GM18951 (cell line): Measurements from ENCODE around the gene MINAR2.

Experiments used
- POLR2A ChIP-seq: IDR thresholded peaks from 4 replicates; pipeline ENCODE4 v1.6.1; 2011; ENCODE audit warnings: mild to moderate bottlenecking; ENCODE audit not compliant: insufficient read length, insufficient read depth; ENCODE audit errors: extremely low read depth
- in situ Hi-C: fragments of 300-500 bp; cut with MboI; formaldehyde crosslinking; loops from one replicate; pipeline ENCODE4 v1.12.0; 2022; ENCODE audit warnings: low sequenced_read_pairs, mixed read lengths, inconsistent platforms; ENCODE audit not compliant: unreplicated experiment

The MINAR2 gene, protein sequence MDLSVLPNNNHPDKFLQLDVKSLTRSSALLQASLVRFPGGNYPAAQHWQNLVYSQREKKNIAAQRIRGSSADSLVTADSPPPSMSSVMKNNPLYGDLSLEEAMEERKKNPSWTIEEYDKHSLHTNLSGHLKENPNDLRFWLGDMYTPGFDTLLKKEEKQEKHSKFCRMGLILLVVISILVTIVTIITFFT

DNA sequence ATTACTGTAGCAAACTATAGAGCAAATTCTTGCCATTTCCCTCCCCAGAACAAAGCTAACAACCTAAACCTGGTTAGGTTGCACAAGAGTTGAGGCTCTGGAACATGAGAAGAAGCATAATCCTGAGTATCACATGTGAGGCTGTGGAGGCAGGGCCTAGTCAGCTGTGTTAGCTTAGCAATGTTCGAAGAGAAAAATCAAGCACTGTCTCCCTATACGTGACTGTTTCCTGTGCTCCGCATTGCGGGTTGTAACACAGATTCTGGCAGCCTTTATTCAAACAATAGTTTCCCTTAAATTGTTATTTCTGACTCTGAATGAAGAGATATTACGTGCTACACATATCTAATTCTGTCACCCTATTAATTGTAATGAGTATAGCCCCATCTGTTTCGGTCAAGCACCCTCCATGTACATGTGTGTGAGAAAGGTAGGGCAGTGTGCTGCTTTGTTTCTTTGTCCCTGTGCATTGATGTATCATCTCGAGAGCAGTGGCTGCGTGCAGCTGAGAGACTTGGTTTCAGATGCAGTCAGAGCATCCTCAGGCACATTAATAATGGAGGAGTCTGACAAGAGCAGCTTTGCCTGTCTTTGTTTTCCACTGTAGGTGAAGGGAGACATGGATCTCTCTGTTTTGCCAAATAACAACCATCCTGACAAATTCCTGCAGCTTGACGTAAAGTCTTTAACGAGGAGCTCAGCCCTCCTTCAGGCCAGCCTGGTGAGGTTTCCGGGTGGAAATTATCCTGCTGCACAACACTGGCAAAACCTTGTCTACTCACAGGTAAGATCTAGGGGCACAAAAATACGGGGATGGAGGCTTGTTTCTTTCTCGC lies at the start of gene MINAR2:
Gene MINAR2 (plus strand): TSS at position 523 of the 836 bp plus-strand sequence. CDS start 97 bp downstream, at position 620.
- no peak for TF ChIP-seq POLR2A
- in situ Hi-C loops = no loop called here

GRCh38 chr5:129698661-129699060 lies 49.2 kb upstream of the MINAR2 start:
- in situ Hi-C loops = no loop called here
- TF ChIP-seq POLR2A = no peak

DNA sequence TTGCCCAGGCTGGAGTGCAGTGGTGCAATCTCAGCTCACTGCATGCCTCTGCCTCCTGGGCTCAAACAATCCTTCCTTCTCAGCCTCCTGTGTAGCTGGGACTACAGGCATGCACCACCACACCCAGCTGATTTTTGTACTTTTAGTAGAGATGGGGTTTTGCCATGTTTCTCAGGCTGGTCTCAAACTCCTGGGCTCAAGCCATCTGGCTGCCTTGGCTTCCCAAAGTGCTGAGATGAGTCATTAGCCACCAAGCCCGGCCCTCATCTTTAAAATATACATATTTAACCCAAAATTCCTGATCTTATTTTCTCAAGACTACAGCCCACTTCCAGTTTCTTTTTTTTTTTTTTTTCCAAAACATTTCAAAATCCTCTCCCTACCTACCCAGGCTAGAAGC lies 31.7 kb upstream of the MINAR2 start:
- in situ Hi-C loops = no loop called here
- TF ChIP-seq POLR2A = no peak

DNA sequence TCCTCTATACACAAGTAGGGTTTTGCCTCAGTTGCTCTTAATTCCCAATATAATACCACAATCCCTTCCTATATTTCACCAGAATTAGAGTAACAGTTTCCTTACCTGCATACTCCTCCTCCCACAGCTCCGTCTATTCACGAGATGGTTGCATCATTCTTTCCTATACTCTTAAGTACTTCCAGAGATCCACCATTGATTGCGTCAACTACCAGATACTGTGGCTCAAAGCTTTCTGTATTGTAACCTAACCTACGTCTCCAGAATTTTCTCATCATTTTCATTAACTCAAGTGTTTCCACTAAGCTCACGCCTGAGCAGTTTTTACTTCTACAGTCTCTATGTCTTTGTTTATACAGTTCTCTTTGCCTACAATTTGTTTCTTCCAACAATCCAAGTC lies 31.2 kb upstream of the MINAR2 start:
- in situ Hi-C loops = no loop called here
- no peak for TF ChIP-seq POLR2A

GRCh38 chr5:129717751-129718310 lies 30.1 kb upstream of the MINAR2 start:
- TF ChIP-seq POLR2A = no peak
- in situ Hi-C loops = no loop called here

DNA sequence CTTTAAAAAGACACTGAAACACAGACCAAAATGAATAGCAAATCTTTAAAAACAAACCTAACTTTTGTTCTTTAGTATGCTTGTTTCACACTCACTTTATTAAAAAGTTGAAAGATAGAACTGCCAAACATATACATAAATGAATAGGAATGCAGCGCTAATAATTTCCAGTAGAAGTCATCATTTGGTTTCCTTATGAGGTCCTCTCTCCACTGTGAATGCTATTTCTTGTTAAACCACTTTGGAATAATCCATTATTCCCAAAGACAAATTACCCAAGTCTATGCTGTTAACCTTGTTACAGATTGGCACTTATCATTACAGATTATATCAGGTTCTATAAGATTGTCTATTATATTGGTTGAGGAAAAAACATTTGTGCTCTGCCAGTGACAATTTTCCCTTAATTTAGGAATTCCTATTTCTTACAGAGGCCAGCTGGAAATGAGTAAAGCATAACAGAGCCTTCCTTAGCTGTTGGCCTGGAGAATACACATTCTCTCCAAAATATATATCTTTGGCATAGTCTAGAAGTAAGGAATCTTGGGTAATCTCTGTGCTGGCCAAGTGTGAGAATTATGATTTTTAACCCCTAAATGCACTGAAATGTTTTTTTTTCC lies 29.3 kb upstream of the MINAR2 start:
- no peak for TF ChIP-seq POLR2A
- in situ Hi-C loops = no loop called here

DNA sequence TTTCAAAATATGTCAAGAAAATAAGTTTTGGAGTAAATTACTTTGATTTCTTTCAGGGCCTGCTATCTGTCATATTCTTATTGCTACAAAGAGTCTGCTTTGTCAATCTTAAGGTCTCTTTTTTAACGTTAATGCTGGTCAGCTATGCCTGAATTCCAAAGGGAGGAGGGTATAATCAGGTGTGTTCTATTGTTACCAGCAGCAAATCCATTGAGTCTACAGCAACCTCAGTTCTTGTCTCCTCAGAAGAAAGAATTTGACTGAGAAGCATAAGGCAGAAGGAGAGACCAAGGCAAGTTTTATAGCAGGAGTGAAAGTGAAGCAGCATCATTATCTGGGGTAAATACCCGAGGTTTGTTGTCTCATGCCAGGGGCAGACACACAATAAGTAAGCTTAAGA lies 23.7 kb upstream of the MINAR2 start:
- TF ChIP-seq POLR2A = no peak
- in situ Hi-C loops = no loop called here

DNA sequence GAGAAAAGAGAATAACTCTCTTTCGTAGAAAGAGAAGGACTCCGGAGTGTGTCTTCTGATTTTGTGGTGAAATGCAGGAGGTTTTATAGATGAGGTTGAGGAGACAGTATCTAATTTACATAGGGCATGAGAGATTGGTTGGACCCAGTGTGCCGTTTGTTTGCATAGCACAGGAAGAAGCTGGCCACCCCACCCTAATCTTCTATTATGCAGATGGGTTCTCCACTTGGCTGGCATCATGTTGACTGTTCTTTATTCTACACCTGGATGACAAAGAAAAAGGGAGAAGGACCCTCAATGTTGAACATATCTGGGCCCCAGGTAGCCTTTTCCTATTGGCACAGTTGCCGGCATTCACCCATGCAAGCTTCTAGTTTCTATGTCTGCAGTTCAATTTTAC lies 23.2 kb upstream of the MINAR2 start:
- no peak for TF ChIP-seq POLR2A
- in situ Hi-C loops = no loop called here

DNA sequence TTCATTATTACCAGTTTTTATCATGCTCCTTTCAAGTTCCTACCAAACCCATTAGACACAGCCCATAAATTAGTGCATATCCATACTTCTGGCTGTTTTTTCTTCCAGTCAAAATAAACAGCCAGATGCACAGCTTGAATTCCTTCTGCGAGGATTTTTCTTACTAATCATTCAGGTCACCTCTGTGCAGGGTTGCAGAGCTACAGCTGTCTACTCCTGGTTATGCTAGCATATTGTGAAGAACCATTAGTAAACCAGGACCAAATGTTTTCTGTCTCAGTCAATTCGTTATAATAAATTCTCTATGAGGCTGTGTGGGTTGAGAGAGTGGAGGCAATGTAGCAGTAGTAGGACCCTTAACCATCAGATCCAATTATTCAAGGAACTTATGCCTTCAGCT lies 8.1 kb upstream of the MINAR2 start:
- in situ Hi-C loops = no loop called here

GRCh38 chr5:129743541-129744187 lies 4.2 kb upstream of the MINAR2 start:
- in situ Hi-C loops = no loop called here

More for the DNA sequence above, 8.1 kb upstream of the MINAR2 start:
- TF ChIP-seq POLR2A = no peak

DNA sequence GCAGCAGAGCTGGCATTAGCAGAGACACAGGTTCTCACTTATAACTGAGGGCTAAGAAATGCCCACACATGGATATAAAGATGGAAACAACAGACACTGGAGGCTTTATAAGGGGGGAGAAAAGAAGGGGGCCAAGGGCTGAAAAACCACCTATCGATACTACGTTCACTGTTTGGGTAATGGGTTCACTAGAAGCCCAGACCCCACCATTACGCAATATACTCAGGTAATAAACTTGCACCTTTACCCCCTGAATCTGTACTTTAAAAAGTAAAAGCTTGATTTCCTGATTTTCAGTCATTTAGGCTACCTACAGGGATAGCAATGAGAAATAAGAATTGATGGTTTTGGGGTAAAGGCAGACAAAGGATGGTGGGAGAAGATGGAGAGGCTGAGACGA lies 1.9 kb upstream of the MINAR2 start:
- in situ Hi-C loops = no loop called here
- TF ChIP-seq POLR2A = no peak

More at GRCh38 chr5:129743541-129744187, 4.2 kb upstream of the MINAR2 start:
- no peak for TF ChIP-seq POLR2A

DNA sequence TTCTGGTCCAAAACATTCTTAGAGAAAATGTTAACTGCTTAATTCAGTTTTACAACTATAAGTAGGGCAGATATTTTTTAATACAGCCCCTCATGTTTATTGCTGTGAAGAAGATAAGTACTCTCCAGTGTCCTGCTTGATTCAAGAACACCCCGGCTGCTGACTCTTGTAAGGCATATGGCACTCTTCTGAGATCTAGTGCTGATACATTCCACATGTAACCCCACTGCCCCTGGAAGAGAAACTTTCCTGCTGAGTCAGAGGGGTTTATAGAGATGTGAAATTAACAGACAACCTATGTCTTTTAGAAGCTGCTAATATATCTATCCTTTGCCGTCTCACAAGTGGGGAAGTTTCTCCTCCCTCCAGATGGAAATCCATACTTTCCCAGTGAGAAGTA lies 1.0 kb upstream of the MINAR2 start:
- no peak for TF ChIP-seq POLR2A

More for the DNA sequence above, 1.0 kb upstream of the MINAR2 start:
- in situ Hi-C loops = no loop called here
